ENCODE measurements around the gene ZMYM4. TPM values are rescaled to one million over a fixed set of nuclear protein-coding genes. Genes with fewer than 3 reads are reported as not detected.
"Not testable (repeated sequence)": the region's sequence is repeated elsewhere in the genome, so short reads cannot be mapped to it uniquely, and the experiment has no call there.

Gene ZMYM4
- polyA plus RNA-seq, 4 donors = 65.0 to 76.1 (median 72.2) TPM

- no peak for DNase-seq (ENCODE audit: low read depth in 4 of 4, low spot score in 2 of 4)
Measured at GRCh38 chr1:35319988-35320713, 51.6 kb downstream of the ZMYM4 start.

- no peak for DNase-seq (ENCODE audit: low read depth in 4 of 4, low spot score in 2 of 4)
Measured at GRCh38 chr1:35320937-35321336, 52.4 kb downstream of the ZMYM4 start.

GRCh38 chr1:35324486-35324885 is 56.0 kb downstream of the ZMYM4 start:
- no peak for DNase-seq (ENCODE audit: low read depth in 4 of 4, low spot score in 2 of 4)

GRCh38 chr1:35326246-35326866 is 57.8 kb downstream of the ZMYM4 start:
- no peak for DNase-seq (ENCODE audit: low read depth in 4 of 4, low spot score in 2 of 4)

- not testable (repeated sequence) for DNase-seq (ENCODE audit: low read depth in 4 of 4, low spot score in 2 of 4)
Measured at GRCh38 chr1:35331618-35332017, 63.1 kb downstream of the ZMYM4 start.

GRCh38 chr1:35334485-35334884 is 66.0 kb downstream of the ZMYM4 start:
- no peak for DNase-seq (ENCODE audit: low read depth in 4 of 4, low spot score in 2 of 4)

- DNase-seq (ENCODE audit: low read depth in 4 of 4, low spot score in 2 of 4) = no peak
Measured at GRCh38 chr1:35340519-35340918, 72.0 kb downstream of the ZMYM4 start.

- no peak for DNase-seq (ENCODE audit: low read depth in 4 of 4, low spot score in 2 of 4)
Measured at GRCh38 chr1:35345439-35345981, 77.0 kb downstream of the ZMYM4 start.

GRCh38 chr1:35350872-35351271 is 82.4 kb downstream of the ZMYM4 start:
- DNase-seq (ENCODE audit: low read depth in 4 of 4, low spot score in 2 of 4) = no peak

GRCh38 chr1:35359995-35360394 is 91.5 kb downstream of the ZMYM4 start:
- DNase-seq (ENCODE audit: low read depth in 4 of 4, low spot score in 2 of 4) = no peak

- DNase-seq (ENCODE audit: low read depth in 4 of 4, low spot score in 2 of 4) = no peak
Measured at GRCh38 chr1:35361638-35362037, 93.1 kb downstream of the ZMYM4 start.

GRCh38 chr1:35364741-35365140 is 96.2 kb downstream of the ZMYM4 start:
- no peak for DNase-seq (ENCODE audit: low read depth in 4 of 4, low spot score in 2 of 4)

GRCh38 chr1:35367914-35368313 is 99.4 kb downstream of the ZMYM4 start:
- DNase-seq (ENCODE audit: low read depth in 4 of 4, low spot score in 2 of 4) = no peak

- DNase-seq (ENCODE audit: low read depth in 4 of 4, low spot score in 2 of 4) = peak; percentile 25 to 73 (median 36)
Measured at GRCh38 chr1:35369922-35370671, 101.6 kb downstream of the ZMYM4 start.

- DNase-seq (ENCODE audit: low read depth in 4 of 4, low spot score in 2 of 4) = no peak
Measured at GRCh38 chr1:35371506-35371905, 103.0 kb downstream of the ZMYM4 start.

GRCh38 chr1:35377555-35377954 is 109.0 kb downstream of the ZMYM4 start:
- DNase-seq (ENCODE audit: low read depth in 4 of 4, low spot score in 2 of 4) = no peak

GRCh38 chr1:35379317-35380000 is 111.0 kb downstream of the ZMYM4 start:
- DNase-seq (ENCODE audit: low read depth in 4 of 4, low spot score in 2 of 4) = no peak

- DNase-seq (ENCODE audit: low read depth in 4 of 4, low spot score in 2 of 4) = not testable (repeated sequence)
Measured at GRCh38 chr1:35380111-35380510, 111.6 kb downstream of the ZMYM4 start.

- DNase-seq (ENCODE audit: low read depth in 4 of 4, low spot score in 2 of 4) = no peak
Measured at GRCh38 chr1:35382107-35382506, 113.6 kb downstream of the ZMYM4 start.

- no peak for DNase-seq (ENCODE audit: low read depth in 4 of 4, low spot score in 2 of 4)
Measured at GRCh38 chr1:35386290-35386689, 117.8 kb downstream of the ZMYM4 start.

GRCh38 chr1:35386959-35387358 is 118.5 kb downstream of the ZMYM4 start:
- no peak for DNase-seq (ENCODE audit: low read depth in 4 of 4, low spot score in 2 of 4)

Measured in left renal cortex interstitium (tissue), 4 donors.